ENCODE measurements around the gene ABHD17A. TPM values are rescaled to one million over a fixed set of nuclear protein-coding genes. Genes with fewer than 3 reads are reported as not detected.

ABHD17A gene
- polyA plus RNA-seq, 3 donors: 33.3 to 37.7 (median 34.9) TPM

GRCh38 chr19:1841209-1841924, 43.9 kb downstream of the ABHD17A start:
- DNase-seq (ENCODE audit: low read depth in 3 of 3, low spot score in 2 of 3): no peak

GRCh38 chr19:1840541-1841115, 44.7 kb downstream of the ABHD17A start:
- no peak for DNase-seq (ENCODE audit: low read depth in 3 of 3, low spot score in 2 of 3)

DNA sequence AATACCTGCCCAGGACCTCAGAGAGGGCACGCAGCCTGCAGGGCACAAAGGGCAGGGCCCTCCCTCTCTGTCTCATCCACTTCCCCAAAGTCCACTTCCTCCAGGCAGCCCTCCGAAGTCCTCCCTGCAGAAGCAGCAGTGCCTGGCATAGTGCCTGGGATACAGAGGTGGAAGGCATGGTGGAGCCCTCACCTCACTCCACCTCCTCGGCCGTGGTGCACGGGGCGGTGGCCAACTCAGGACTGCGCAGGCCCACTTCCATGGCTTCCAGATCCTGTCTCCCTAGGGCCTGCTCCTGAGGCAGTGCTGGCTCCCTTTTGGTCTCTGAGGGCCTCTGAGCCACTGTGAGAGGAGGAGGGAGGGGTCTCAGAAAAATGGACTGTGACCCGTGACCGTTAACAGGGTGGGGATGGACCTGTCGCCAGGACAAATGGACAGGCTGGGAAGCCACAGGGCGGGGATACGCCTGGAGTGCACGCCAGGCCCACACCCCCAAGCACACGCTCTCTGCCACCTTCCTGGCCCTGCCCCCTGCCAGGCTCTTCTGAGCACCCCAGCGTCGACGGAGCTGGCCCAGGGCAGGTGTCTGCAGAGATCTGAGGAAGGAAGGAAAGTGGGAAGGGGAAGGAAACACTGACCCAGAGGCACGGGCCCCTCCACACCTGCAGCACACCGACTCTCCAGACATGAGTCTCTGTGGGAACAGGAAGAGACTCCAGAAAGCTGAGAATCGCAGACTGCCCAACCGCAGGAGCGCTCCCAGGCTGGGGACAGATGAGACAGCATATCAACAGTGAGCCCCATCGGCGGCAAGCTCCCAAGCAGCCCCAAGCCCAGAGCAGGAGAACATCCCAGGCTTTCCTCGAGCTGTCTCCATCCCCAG, 45.4 kb downstream of the ABHD17A start:
- DNase-seq (ENCODE audit: low read depth in 3 of 3, low spot score in 2 of 3): no peak

- no peak for DNase-seq (ENCODE audit: low read depth in 3 of 3, low spot score in 2 of 3)
Observed at GRCh38 chr19:1837625-1838105, 47.6 kb downstream of the ABHD17A start.

DNA sequence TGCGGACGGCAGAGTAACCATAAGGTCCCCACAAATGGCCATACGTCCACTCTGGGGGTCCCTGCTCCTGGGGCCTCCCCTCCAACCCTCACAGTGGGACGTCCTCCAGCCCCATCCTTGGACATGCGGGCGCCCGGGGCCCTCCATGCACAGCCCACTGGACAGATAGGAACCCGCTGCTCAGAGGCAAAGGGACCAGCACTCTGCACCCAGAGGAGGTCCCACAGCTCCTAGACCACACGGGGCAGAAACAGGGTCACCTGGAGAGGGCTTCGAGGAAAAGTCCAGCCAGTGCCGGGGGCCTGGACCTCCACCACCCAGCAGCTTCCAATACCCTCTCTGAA, 48.1 kb downstream of the ABHD17A start:
- DNase-seq (ENCODE audit: low read depth in 3 of 3, low spot score in 2 of 3): no peak

- DNase-seq (ENCODE audit: low read depth in 3 of 3, low spot score in 2 of 3): no peak
Observed at GRCh38 chr19:1836458-1837221, 48.7 kb downstream of the ABHD17A start.

- no peak for DNase-seq (ENCODE audit: low read depth in 3 of 3, low spot score in 2 of 3)
Observed at GRCh38 chr19:1833540-1833939, 51.8 kb downstream of the ABHD17A start.

DNA sequence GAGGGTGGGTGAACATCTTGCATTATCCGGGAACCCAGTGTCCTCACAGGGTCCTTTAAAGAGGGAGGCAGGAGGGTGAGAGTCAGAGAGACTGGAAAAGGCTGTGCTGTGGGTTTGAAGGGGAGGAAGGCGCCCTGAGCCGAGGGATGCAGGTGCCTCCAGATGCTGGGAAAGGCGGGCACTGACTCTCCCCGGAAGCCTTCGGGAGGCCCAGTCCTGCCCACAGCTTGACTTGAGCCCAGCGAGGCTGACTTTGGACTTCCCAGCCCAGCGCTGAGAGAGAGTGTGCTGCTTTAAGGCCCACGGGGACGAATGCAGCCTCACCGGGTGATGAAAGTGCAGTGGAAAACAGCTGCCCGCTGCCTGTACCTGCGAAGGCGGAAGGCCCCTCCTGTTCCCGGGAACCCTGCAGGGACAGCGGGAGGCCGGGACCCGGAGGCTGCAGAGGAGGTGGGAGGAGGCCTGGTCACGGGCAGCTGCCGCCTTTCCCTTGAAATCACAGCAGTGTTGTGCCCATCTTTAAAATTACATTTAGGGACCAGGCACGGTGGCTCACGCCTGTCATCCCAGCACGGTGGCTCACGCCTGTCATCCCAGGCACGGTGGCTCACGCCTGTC, 53.1 kb downstream of the ABHD17A start:
- DNase-seq (ENCODE audit: low read depth in 3 of 3, low spot score in 2 of 3): no peak

DNA sequence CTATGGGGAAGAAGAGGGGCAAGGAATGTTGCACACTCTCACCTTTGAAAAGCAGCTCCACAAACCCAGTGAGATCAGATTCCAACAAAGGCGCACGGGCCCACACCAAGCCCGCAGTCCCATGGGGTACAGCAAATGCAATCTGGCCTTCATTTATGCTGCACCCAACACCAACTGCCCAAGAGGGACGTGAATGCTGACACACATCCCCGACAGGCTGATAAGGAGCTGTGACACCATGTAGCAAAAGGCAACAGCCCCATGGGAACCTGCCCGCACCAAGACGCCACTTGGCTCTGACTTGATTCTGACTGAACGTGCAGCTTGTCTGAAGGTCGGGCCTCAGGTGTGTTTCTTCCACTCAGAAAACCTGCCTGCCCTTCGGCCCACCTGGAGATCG, 54.3 kb downstream of the ABHD17A start:
- no peak for DNase-seq (ENCODE audit: low read depth in 3 of 3, low spot score in 2 of 3)

- DNase-seq (ENCODE audit: low read depth in 3 of 3, low spot score in 2 of 3): no peak
Observed at GRCh38 chr19:1830568-1830967, 54.7 kb downstream of the ABHD17A start.

GRCh38 chr19:1829958-1830357, 55.3 kb downstream of the ABHD17A start:
- no peak for DNase-seq (ENCODE audit: low read depth in 3 of 3, low spot score in 2 of 3)

DNA sequence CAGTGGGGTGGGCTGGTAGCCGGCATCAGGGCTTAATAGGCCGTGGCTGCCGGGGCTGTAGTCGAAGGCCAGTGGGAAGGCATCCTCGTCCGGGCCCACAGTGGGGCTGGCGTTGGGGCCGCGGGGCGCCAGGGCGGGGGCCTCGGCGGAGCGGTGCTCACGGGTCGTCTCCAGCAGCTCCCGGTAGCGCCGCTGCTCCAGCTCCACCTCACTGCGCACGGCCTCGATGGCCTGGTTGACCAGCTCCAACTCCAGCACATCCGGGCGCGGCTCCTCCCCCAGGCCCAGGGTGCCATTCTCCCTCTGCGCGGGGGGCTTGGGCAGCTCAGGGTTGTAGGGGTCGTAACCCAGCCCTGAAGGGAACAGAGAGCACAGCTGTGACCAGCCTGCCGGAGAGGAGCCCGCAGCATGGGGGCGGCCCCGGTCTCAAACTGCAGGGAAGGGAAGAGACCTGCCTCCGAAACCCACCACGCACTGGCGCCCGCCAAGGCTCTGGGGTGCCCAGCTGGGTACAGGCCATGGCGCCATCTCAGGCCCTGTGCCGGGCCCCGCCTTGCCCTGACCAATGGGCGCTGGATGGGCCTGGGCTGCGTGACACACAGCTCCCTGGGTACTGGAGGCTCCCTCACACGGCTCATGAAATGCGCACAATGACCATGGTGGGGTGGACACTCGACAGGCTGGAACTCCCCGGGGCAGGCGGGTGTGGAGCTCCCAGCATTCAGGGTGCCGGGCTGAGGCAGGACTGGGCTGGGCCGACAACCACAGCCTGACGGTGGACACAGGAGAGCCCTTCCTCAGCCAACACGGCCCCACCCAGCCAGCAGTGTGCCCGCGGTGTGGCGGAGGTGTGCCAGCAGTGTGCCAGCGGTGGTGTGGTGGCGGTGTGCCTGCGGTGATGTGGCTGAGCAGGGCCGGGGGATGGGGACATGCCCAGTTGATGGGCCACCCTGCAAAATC, 56.7 kb downstream of the ABHD17A start:
- no peak for DNase-seq (ENCODE audit: low read depth in 3 of 3, low spot score in 2 of 3)

- DNase-seq (ENCODE audit: low read depth in 3 of 3, low spot score in 2 of 3): no peak
Observed at GRCh38 chr19:1827566-1828278, 57.6 kb downstream of the ABHD17A start.

Other genes starting within 250 kb of the ABHD17A start
- gene TCF3, start 232.9 kb downstream of the ABHD17A start, polyA plus RNA-seq (ENCODE audit: insufficient read length in 3 of 3): 10 to 100 TPM; 81.6 to 91.5 (median 87.9) TPM
- gene ONECUT3, start 132.0 kb downstream of the ABHD17A start, polyA plus RNA-seq (ENCODE audit: insufficient read length in 3 of 3): under 1 TPM in 1 of 3 donors, not detected in 2; 0.01 TPM
- gene ATP8B3, start 73.2 kb downstream of the ABHD17A start, polyA plus RNA-seq (ENCODE audit: insufficient read length in 3 of 3): under 1 TPM; 0.45 to 0.65 (median 0.62) TPM
- gene REXO1, start 37.0 kb downstream of the ABHD17A start, polyA plus RNA-seq (ENCODE audit: insufficient read length in 3 of 3): 10 to 100 TPM; 17.5 to 25.2 (median 23.4) TPM
- gene KLF16, start 21.9 kb downstream of the ABHD17A start, polyA plus RNA-seq (ENCODE audit: insufficient read length in 3 of 3): 1 to 10 TPM; 5.5 to 6.0 (median 5.7) TPM
- gene ADAT3, start 19.9 kb upstream of the ABHD17A start, polyA plus RNA-seq (ENCODE audit: insufficient read length in 3 of 3): 1 to 10 TPM; 1.3 to 2.5 (median 1.5) TPM
- gene SCAMP4, start 19.9 kb upstream of the ABHD17A start, polyA plus RNA-seq (ENCODE audit: insufficient read length in 3 of 3): 10 to 100 TPM; 46.8 to 57.7 (median 48.1) TPM
- 10 to 100 TPM; 46.7 to 53.9 (median 51.6) TPM for gene CSNK1G2, start 55.7 kb upstream of the ABHD17A start, polyA plus RNA-seq (ENCODE audit: insufficient read length in 3 of 3)
- gene BTBD2, start 130.2 kb upstream of the ABHD17A start, polyA plus RNA-seq (ENCODE audit: insufficient read length in 3 of 3): 10 to 100 TPM; 74.2 to 95.2 (median 77.0) TPM
- 10 to 100 TPM; 48.3 to 59.6 (median 49.1) TPM for gene MKNK2, start 165.7 kb upstream of the ABHD17A start, polyA plus RNA-seq (ENCODE audit: insufficient read length in 3 of 3)
- gene MOB3A, start 210.8 kb upstream of the ABHD17A start, polyA plus RNA-seq (ENCODE audit: insufficient read length in 3 of 3): 10 to 100 TPM; 19.5 to 21.8 (median 19.9) TPM
- 1 to 10 TPM; 3.6 to 6.1 (median 5.7) TPM for gene IZUMO4, start 211.4 kb upstream of the ABHD17A start, polyA plus RNA-seq (ENCODE audit: insufficient read length in 3 of 3)

All from right renal cortex interstitium (tissue), 3 donors.